ENCODE measurements around the gene CRTAC1.
A peak's percentile ranks its signal among the peaks of the same experiment; 100 is the strongest.

CRTAC1 gene

DNA sequence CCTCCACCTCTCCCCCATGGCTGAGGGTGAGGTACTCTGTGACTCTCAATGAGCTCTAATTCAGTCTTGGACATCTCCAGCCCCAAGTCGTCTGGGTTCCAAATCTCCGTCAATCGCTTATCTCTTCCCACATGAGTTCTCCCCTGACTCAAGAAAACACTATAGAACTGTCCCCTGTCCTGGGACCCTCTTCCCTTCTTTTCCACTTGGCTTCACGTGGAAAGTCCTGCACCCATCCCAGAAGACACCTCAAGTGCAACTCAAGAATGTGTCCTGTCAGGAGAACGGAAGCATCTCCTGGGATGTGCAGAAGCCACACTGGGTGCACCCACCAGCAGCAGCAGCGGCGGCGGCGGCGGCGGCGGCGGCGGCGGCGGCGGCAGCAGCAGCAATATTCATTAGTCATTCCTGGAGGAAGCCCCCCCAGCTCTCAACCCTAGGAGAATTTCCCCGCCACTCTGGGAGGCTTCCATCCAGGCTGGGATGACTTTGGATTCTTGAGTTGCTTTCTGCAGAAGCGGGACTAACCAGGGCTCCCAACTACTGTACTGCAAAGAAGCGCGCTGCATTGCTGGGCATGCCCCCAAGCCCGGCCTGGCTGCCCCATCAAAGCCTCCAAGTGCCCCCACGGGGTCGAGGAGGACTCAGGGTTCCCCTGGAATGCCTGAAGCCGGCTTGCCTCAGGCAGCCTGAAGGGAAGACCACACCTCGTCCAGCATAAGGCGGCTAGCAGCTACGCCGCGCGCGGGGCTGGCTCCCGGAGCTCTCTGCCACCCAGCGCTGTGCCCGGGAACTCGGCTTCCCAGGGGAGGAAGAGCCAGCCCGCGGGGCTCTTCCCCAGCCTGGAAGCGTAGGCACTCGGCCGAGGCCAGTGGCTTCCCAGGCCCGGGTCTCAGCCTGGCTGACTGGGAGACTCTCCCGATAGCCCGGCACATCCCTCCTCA is 1.0 kb downstream of the CRTAC1 start:
- DNase-seq (ENCODE audit: low read depth in 2 of 2): no peak

- DNase-seq (ENCODE audit: low read depth in 2 of 2): peak; percentile 21 to 25
Measured at GRCh38 chr10:98028168-98028770, 2.2 kb downstream of the CRTAC1 start.

DNA sequence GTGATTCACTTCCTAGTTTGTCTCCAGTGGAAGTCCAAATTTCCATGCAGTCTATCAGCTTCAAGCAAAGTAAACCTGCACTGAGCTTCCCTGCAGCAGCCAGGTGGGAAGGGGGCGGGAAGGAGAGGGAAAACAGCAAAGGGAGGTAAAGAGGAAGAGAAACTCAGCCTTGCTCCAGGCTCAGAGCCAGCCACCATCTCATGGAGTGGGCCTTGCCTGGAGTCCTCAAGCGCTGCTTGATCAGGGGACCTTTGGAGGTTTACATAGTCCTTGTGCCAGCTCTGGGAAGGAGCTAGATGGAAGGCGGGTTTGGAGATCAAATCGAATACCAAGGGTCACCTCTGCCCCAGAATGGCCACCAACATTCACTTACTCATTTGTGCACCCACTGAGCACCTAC is 7.4 kb downstream of the CRTAC1 start:
- DNase-seq (ENCODE audit: low read depth in 2 of 2): no peak

GRCh38 chr10:98020784-98021183 is 9.6 kb downstream of the CRTAC1 start:
- DNase-seq (ENCODE audit: low read depth in 2 of 2): no peak

DNA sequence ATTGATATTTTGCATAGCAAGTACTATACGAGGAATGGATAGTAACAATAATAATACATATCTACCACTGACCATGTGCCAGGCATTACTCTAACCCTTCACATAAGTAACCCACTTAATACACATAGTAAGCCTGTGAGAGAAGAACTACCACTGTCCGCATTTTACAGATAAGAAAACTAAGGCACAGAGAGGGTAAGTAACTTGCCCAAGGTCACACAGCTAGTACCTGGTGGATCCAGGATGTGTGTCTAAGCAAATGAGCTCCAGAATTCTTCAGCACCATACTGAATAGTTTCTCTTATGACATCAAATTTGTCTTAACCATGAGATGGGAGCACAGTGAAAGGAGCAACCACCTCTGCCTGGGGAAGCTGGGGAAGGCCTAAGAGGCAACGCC is 10.2 kb downstream of the CRTAC1 start:
- no peak for DNase-seq (ENCODE audit: low read depth in 2 of 2)

GRCh38 chr10:98019784-98020183 is 10.6 kb downstream of the CRTAC1 start:
- DNase-seq (ENCODE audit: low read depth in 2 of 2): no peak

GRCh38 chr10:98016772-98017475 is 13.5 kb downstream of the CRTAC1 start:
- DNase-seq (ENCODE audit: low read depth in 2 of 2): no peak

- DNase-seq (ENCODE audit: low read depth in 2 of 2): no peak
Measured at GRCh38 chr10:98013776-98014175, 16.6 kb downstream of the CRTAC1 start.

GRCh38 chr10:98013122-98013521 is 17.3 kb downstream of the CRTAC1 start:
- DNase-seq (ENCODE audit: low read depth in 2 of 2): no peak

GRCh38 chr10:98012644-98013043 is 17.8 kb downstream of the CRTAC1 start:
- DNase-seq (ENCODE audit: low read depth in 2 of 2): no peak

GRCh38 chr10:98010939-98011685 is 19.3 kb downstream of the CRTAC1 start:
- DNase-seq (ENCODE audit: low read depth in 2 of 2): no peak

- DNase-seq (ENCODE audit: low read depth in 2 of 2): no peak
Measured at GRCh38 chr10:98006266-98006665, 24.2 kb downstream of the CRTAC1 start.

GRCh38 chr10:98001736-98002135 is 28.7 kb downstream of the CRTAC1 start:
- DNase-seq (ENCODE audit: low read depth in 2 of 2): no peak

DNA sequence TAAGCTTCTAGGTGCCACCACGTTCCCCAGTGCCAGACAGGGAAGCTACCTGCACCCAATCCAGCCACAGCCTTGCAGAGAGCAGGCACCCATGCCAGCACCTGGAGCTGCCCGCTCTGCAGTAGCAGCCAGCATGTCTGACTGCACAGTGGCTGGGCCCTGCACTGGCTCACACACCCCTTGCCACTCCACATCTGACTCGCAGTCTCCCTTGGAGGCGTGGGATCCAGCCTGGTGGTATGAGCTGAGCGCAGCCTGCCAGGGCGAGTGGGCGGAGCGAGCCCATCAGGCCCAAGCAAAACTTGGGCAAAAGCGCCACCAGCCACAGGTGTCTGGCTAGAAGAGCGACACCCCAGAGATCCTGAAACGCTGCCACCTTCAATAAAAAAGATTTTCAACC is 30.1 kb downstream of the CRTAC1 start:
- DNase-seq (ENCODE audit: low read depth in 2 of 2): no peak

DNA sequence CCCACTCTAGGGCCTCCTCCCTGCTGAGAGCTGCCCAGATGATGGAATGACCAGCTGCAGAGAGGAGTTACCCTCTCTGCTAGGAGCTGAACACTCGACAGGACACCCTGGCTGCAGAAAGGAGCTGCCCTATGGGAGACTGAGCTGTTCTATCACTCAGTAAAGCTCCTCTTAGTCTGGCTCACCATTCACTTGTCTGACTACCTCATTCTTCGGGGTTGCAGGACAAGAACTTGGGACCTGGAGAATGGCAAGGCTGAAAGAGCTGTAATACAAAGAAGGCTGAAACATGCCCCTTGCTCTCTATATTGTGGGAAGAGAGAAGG is 30.5 kb downstream of the CRTAC1 start:
- no peak for DNase-seq (ENCODE audit: low read depth in 2 of 2)

DNA sequence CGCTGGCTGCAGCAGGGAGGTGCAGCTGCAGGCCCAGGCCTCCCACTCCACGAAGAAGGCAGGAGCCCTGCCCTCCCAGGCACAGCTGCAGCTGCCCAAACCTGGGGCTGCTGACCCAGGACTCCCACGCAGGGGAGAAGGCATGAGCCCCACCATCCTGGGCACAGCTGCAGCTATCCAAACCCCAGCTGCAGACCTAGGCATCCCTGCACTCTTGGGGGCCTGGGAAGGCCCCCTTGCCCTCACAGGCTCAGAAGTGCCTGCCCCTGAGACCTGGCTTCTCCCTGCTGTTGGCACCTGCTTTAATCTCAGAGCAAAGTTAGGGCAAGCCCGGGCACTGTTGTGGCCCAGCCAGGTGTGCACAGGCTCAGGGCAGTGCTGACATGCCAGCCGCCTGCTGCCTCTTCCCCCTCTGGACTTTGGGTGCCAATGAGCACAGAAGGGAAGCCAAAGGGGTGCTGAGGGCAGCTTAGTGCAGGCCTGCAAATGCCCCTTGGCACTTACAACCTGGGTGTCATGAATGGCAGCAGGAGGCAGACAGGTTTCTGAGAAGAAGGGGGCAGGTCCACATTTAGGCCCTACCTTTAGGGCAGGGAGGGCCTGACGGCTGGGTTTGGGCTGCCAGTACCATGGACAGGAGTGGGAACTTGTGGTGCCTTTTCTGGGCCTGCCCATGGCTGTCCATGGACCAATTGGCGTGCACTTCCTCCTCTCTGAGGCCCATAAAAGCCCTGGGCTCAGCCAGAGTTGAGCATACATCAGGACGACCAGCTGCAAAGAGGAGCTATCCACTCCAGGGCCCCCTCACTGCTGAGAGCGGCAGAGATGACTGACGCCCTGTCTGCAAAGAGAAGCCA is 31.1 kb downstream of the CRTAC1 start:
- no peak for DNase-seq (ENCODE audit: low read depth in 2 of 2)

DNA sequence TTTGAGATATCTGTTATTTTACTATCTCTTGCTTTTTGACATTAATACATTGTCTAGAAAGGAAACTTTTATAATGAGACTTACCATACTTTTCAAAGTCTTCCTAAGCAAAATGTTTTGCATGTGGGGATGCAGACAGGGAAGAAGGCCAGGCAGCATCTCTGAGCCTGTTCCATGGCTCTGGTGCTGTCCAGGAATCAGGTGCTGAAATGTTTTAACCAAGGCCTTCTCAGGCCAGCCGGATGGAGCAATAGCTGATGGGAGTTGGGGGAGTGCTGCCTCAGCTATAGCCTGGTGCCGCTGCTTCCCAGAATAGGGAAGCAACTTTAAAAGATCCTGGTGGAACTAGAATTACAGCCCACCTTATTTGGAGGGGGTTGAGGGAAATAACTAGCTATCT is 38.5 kb downstream of the CRTAC1 start:
- DNase-seq (ENCODE audit: low read depth in 2 of 2): no peak

DNA sequence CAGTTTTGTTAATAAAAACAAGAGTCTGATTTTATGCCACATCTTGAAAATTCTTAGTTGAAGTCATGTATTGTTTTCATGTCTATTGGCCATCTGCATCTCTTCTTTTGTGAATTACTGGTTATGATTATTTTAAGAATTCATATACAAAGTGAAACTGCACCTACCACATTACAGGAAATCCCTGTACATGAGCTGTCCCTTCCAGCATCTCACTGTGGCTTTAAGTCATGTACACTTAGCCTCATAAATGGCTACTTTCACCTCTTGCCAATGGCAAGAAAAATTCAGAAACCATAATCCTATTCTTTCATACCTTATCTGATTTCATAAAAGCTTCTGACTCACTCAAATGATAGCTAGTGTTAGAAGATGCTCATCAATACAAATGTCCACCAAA is 48.6 kb downstream of the CRTAC1 start:
- no peak for DNase-seq (ENCODE audit: low read depth in 2 of 2)

DNA sequence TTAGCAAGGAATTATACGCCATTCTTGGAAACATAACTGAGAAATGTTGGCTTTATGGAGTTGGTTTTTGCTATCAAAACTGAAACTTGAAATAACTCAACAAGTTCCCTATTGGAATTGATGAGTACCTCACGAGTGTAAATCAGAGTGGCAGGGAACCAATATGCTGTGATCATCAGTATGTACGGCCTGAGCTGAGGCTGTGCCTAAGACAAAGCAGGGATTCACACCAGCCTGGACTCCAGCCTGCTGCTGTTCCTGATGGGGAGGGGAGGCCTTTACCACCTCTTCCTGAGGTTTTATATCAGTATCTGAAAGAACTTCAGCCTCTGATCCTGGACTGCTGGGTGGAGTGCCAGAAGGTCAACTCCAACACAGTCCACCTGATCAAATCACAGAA is 52.7 kb downstream of the CRTAC1 start:
- no peak for DNase-seq (ENCODE audit: low read depth in 2 of 2)

DNA sequence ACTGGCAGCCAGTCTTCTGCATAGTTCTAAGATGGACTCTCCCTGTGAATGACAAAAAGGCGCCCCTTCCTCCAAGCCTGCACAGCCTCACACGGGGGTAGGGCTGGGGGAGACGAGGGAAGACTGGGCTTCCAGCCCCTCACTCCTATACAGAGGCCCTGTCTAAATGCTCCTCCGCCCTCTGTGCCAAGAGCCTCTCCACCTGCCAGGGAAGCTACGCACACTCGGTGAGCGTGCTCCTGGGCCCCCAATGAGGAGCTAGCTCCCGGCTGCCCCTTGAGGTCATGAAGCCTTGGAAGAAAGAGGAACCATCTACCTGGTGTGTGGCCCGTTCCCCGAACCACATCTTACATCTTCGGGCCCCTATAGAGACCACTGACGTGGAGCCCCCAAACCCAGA is 54.8 kb downstream of the CRTAC1 start:
- no peak for DNase-seq (ENCODE audit: low read depth in 2 of 2)

Data from stimulated activated CD8-positive, alpha-beta memory T cell treated with anti-CD3 and anti-CD28 coated beads, Interleukin-7, amount 100 ng/mL, for 4 hours (primary cell).